HG02938 (cell line): ENCODE data around the gene CALD1.

Experiments
- ATAC-seq: cut with Tn5 transposase; IDR thresholded peaks from one replicate; pipeline ENCODE4 v1.9.1; 2021; ENCODE audit warnings: mild to moderate bottlenecking, moderate library complexity; ENCODE audit not compliant: unreplicated experiment

CALD1 gene

DNA sequence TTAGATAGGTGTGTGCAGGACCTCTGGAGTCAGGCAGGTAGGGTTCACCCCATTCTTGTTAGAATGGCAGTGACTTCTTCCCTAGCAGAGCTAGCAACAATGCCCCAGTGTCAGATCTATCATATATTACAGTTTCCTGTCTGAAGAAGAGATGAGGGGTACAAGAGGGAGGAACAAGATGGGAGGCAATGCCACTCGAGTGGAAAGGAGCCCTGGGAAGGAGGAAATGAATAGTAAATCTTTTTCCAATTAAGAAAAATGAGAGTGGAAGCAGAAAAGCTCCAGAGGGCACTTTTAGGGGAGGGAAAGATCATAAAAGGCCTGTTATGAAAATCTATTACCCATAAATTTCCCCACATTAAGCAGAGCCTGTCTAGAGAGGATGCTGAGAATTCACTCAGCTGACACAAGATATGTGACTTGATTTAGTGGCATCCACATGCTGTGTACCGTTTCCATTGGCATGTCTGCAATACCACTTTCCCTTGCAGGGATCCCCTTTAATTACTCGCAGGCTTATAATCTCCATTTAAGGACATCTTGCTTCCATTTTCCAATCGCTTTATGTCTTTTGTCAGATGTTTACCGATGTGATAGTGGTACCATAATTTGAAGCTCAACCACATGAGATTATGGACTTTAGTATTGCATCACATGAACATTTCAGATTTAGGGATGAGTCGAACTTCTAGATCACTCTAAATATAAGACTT is 136.9 kb downstream of the CALD1 start:
- ATAC-seq = no peak

DNA sequence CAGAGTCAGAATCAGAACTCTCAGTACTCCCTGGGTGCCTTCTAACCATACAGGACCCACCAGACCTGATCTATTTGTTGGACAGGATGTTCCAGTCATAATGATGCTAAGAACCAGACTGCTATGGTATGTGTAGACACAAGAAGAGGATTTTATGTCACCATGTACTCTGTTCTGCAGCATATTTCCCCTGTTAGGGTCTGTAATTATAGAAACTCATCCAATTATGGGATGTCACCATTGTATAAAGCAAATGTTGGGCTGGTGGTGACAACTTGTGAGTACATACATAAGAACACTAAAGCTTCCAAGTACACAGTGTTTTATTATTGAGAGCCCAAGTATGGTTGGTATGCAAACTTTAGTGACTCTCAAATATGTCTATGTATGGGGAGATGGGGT is 139.8 kb downstream of the CALD1 start:
- ATAC-seq = peak; percentile 80

DNA sequence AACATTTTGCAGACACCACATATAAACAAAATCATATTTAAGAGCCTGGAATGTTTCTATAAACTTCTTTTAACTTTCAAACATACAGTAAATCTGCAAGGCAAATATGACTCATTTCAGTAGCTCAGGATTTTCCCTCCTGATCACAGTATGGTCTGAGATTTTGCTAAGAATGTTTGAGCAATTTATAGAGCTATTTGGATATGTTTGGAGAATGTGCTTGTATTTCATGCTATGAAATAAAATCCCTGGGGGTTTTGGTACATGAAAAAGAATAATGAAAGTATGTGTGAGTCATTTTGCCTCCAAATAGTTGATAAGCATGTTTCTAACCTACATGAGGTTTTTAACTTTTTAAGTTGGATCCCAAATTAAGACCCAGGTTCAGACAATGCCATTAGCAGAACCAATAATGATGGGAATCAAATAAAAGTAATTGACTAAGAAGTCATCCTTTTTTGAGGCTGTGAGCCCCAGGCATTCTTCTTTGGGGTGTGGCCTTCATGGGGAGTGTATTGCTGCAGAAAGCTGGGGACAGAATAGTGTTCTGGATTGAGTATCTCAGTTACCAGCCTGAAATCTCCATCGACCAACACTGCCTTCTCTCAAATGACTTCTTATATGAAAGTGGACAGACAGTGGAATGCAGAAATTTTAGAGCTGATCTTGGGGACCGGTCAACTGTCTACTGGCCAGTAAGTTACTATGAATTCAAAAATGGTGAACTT is 140.8 kb downstream of the CALD1 start:
- ATAC-seq = peak; percentile 53

DNA sequence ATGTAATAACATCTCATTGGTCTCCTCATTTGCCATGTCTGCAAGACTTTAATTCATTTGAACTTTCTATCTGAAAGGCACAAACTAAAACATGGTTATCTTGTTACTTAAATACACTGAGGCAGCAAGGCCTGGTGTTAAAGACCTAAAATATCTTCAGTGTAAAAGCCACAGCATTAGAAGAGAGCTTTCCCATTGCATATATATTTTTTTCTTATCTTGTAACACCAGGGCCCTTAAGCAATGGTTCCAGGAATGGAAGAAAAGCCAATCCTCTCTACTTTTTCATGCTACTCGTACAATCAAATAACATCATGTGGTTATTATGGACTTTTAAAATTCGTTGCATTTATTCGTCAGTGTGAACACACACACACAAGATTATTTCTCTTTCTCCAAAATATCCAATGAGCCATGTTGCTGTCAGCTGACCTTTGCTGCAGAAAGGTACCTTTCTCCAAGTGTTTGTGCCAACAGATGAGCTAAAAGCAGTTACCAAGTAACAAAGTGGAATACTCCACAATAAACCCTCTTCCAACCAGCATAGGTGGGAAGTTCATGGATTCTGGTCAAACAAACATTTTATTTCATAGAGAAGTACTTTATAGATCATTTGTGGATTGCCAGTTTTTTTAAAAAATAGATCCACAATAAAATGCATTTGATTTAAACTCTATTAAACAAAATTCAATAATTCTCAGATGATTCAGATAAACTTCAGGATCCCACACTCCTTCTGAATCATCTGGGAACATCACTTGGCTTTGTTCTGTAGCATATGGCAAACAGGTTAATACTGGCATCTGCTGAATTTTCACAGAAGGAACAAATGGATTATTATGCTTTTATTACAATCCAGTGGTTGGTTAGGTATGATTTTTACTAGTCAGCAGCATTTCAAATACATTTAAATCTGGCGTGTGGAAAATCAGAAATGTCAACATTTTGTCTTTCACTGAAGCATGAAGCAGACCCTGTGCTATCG is 143.6 kb downstream of the CALD1 start:
- ATAC-seq = no peak

DNA sequence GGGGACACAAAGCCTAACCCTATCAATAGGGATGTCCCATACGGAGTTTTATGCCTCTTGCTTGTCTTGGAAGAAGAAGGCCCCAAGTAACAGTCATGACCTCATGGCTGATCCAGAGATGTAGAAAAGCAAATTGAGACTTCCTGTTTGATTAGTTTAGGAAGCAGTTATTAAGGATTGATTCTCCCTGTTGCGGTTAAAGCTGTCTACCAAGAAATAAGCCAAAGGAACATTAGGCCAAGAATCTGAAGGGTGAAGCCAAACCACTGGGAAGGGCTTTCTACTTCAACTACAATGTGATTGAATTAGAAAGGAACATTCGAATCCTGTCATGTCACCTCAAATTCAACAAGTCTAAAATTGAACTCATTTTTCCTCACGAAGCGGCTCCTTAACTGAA is 146.3 kb downstream of the CALD1 start:
- ATAC-seq = no peak

DNA sequence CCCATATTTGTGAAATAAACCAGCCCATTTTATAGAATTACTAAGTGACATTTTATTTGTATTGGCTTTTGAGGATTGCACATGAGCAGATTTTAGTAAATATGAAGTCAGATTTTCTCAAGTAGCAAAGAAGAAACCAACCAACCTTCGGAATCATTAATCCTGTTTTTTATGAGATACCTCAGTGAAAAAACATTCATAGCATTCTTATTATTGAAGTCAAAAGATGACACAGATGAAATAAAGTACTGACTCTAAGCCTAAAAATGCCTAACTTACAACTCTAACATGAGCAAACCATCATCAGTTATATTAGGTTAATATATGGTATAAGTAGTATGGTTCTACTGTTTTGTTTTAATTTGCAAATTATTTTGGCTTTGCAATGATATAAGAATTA is 147.0 kb downstream of the CALD1 start:
- no peak for ATAC-seq

DNA sequence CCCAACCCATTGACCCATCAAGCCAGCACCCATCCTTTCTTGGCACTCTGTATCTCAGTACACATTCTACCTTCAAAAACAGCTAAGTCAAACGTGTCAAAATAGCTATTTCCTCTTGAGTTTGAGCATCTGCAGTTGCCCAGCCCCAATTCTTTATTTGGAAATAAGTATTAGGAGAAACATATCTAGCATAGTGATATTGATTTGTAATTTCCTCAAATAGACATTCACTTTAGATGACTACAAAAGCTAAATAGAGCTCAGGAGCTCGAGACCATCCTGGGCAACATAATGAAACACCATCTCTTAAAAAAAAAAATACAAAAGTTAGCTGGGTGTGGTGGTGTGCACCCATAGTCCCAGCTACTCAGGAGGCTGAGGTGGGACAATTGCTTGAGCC is 147.6 kb downstream of the CALD1 start:
- ATAC-seq = no peak

DNA sequence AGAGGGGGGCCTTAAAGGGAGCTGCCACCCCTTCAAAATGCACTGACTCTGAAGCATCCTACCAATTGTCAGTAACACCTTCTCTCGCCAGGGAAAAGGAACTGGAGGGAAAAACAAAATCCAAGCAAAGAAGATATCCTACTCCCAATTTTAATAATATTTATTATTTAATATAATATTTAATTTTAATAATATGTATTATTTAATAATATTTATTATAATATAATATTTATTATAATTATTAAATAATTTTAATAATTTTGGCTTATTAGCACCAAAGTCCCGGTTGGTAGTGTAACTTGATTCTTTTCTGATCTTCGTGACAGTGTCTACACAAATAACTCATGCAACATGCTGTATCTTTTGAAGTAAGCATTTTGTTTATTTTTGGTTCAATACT is 148.3 kb downstream of the CALD1 start:
- ATAC-seq = no peak

DNA sequence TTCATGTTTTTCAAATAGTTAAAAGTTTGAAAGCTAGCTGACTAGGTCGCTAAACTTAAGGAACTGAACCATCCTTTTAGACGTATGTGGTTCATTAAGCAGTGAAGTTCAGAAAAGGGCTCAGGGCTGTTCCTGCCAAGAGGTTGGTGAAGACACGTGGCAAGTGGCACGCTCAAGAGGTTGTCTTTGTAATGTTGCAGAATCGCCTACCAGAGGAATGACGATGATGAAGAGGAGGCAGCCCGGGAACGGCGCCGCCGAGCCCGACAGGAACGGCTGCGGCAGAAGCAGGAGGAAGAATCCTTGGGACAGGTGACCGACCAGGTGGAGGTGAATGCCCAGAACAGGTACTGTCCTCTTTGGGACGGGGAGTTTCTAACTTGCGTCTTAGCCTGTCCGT is 149.1 kb downstream of the CALD1 start:
- ATAC-seq = no peak

DNA sequence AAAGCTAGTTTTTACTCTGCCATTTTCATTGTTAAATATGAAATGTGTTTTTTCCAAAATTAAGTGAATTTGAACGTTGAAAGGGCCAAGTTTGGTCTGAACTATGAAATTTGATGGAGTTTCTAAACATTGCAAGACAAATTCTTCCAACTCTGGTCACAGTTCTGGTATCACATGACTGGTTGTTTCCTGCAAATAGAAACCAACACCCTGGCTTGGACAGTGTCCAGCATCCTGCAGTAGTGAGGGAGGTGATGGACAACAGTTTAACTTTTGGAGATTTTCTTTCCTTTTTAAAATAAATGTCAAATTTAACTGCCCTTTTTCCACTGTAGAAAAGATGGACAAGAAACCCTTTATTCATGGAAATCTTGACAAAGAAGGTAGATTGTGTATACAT is 152.1 kb downstream of the CALD1 start:
- no peak for ATAC-seq

DNA sequence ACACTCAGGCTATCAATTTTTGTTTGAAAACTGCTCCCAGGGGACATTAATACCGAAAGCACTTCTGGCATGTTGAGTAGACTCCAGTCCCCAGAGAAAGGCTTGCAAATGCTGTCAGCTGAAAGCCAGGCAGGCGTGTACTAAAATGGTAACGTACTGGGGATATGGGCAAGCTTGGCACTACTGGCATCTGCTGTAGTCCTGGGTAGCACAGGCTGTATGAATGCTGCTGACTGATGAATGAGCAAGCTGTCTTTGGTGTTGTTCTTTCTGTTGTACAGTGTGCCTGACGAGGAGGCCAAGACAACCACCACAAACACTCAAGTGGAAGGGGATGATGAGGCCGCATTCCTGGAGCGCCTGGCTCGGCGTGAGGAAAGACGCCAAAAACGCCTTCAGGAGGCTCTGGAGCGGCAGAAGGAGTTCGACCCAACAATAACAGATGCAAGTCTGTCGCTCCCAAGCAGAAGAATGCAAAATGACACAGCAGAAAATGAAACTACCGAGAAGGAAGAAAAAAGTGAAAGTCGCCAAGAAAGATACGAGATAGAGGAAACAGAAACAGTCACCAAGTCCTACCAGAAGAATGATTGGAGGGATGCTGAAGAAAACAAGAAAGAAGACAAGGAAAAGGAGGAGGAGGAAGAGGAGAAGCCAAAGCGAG is 153.4 kb downstream of the CALD1 start:
- ATAC-seq = peak; percentile 61

DNA sequence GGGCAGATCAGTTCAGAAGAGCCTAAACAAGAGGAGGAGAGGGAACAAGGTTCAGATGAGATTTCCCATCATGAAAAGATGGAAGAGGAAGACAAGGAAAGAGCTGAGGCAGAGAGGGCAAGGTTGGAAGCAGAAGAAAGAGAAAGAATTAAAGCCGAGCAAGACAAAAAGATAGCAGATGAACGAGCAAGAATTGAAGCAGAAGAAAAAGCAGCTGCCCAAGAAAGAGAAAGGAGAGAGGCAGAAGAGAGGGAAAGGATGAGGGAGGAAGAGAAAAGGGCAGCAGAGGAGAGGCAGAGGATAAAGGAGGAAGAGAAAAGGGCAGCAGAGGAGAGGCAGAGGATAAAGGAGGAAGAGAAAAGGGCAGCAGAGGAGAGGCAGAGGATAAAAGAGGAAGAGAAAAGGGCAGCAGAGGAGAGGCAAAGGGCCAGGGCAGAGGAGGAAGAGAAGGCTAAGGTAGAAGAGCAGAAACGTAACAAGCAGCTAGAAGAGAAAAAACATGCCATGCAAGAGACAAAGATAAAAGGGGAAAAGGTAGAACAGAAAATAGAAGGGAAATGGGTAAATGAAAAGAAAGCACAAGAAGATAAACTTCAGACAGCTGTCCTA is 154.1 kb downstream of the CALD1 start:
- no peak for ATAC-seq

DNA sequence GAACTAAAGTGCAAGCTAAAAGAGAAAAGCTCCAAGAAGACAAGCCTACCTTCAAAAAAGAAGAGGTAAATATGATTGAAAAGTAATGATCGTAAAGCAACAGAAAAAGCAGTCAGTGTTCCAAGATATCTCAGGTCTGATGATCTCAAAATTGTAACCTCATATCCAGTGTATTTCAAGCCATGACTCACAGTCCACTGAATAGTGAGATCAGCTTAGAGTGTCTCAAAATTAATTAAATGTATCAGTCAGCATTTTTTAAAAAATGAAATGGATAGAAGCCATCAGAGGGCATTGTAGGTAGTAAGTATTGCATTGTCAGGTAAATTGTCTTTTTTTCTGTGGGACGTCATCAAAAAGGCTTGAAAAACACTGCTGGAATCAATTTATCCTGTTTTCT is 156.3 kb downstream of the CALD1 start:
- no peak for ATAC-seq

DNA sequence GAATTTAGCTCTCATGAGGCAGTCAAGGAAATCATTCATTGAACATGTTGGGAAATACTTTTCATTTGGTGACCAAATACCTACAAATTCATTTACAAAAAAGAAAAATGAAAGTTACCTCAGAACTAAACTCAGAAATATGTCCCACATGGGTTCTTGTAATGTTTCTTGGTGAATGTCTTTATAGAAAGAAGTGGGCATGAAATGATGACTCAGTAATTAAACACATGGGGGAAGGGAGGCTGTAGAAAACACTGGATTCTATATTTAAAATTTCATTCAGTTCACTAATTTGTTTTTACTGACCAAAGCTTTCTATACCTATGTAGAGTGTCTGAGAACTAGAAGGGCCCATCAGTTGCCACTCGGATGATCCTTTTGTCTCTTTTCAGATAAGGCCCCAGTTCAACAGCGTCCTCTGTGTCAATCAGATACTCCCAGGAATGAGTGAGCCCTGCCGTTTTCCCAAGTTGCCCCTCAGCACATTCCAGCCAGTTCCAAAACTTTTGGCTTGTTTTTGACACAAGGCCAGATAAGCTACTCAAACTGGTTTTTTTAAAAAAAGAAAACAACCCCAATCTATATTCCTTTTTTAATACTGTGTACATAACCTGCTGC is 157.6 kb downstream of the CALD1 start:
- ATAC-seq = no peak

DNA sequence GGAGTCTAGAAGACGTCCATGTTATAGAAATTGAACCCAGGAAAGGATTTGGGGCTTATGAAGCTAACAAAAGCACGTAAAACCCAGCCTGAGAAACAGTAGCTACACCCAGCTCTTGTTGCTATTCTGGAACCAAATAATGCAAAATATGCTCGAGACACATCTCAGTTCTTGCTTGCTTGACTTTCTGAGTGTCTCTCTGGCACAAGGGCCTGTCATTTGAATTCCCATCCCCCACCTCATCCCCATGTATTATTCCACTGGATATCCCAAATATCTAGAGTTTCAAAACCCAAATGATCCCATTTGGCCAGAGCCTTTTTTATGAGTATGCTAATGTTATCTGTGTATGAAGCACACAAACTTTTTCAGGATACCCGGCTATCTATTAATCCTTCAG is 158.7 kb downstream of the CALD1 start:
- no peak for ATAC-seq

DNA sequence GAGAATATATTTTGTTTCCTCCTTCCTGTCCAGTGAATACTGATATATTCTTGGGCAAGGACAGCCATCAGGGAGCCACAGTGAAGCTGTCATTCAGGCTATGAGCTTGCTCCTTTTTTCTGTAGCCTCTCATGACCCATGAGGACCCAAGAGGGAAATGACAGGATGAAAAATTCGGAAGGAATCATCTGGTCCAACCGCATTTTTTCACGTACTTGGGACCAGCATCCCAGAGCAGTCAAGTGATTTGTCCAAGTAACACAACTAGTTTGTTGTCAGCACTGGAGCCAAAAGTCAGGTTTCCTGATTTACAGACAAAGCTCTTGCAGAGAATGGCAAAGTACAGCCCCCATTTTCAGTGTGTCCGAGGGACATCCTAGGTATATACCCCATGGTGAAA is 159.7 kb downstream of the CALD1 start:
- ATAC-seq = no peak

DNA sequence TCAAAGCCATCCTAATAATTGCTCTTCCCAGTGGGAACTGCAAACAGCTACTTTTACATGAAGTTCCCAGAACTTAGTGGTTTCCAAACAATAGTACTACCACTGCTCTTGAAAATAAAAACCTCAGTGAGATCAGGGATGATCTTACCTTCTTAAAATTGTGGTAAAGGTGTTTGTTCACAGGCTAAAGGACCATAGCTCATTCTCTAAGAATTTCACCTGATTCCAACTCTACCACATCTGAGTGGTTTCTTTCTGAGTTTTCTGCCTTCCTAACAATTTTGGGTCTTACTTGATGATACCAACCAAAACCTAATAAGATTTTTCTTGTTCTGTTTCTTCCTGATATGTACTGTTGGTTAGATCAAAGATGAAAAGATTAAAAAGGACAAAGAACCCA is 161.3 kb downstream of the CALD1 start:
- no peak for ATAC-seq

DNA sequence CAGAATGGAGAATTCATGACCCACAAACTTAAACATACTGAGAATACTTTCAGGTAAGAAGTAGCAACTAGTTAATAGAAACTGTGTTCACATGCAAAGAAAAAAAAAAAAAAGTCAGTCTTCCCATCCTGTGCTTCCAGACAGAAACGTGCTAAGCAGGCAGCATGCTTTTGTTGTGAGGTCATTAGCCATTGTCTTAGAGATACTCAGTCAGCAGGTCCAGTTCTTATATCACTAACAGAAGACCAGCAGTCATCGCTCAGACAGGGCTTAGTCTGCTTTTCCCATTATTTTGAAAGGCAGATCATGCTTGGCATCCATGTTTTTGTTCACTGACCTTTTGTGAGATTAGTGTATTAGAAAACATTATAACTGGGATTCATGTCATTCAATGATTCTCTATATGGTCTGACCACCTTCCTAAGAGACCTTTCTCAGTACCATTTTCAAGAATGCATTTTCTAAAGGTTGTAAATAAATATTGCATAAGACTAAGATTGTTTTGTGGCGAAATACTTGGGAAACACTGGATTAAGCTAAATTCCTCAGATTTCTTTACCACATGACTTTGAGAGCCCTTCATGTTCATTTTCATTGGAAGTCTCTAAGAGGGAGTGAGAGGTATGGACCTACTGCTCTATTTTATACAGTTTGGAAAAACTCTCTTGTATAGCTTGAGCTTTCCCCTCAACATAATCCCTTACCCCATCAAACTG is 161.9 kb downstream of the CALD1 start:
- no peak for ATAC-seq

DNA sequence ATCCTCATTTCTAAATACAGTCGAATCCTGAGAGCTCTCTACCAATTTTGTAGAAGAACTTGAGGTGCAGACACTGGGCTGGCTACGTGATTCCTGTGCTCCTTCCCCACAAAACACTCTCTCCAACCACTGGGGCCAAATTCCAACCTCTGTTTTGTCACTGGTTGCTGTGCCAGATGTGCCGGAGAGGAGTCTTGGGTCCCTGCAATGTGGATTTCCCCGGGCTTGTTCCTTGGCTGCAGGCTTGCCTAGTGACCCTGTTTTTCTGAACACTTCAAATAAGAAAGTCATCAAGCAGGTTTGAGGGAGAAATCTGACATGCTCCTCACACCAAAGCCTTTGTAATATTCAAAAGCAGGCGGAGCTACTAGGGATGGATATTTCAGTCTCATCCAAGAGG is 162.5 kb downstream of the CALD1 start:
- no peak for ATAC-seq
